Endodermal cell (in vitro differentiated cells): Measurements from ENCODE around the gene CHST11. TPM values are rescaled to one million over a fixed set of nuclear protein-coding genes. Genes with fewer than 3 reads are reported as not detected.

Experiments
- DNase-seq: peaks from one replicate; pipeline ENCODE4 v3.0.0-alpha.2; 2017
- H3K27ac ChIP-seq: 2 replicates; pipeline ENCODE4 v1.5.1; 2013; ENCODE audit warnings: mild to moderate bottlenecking, low read depth, low read length, moderate library complexity
- H3K27me3 ChIP-seq: 2 replicates; pipeline ENCODE4 v1.6.1; 2013; ENCODE audit warnings: mild to moderate bottlenecking, low read length, moderate library complexity; ENCODE audit not compliant: insufficient read depth, control insufficient read depth, poor library complexity, severe bottlenecking
- H3K36me3 ChIP-seq: 2 replicates; pipeline ENCODE4 v1.7.0; 2013; ENCODE audit warnings: mild to moderate bottlenecking, low read length, moderate library complexity; ENCODE audit not compliant: control insufficient read depth, insufficient read depth
- H3K4me1 ChIP-seq: one replicate; pipeline ENCODE4 v1.7.0; 2013; ENCODE audit warnings: low read length; ENCODE audit not compliant: control insufficient read depth, insufficient read depth
- H3K4me3 ChIP-seq: 2 replicates; pipeline ENCODE4 v1.5.1; 2013; ENCODE audit warnings: mild to moderate bottlenecking, low read length, moderate library complexity
- H3K9ac ChIP-seq: 2 replicates; pipeline ENCODE4 v1.6.1; 2013; ENCODE audit warnings: mild to moderate bottlenecking, low read length, moderate library complexity; ENCODE audit not compliant: poor library complexity, severe bottlenecking; ENCODE audit errors: extremely low read depth
- H3K9me3 ChIP-seq: 2 replicates; pipeline ENCODE4 v1.6.1; 2013; ENCODE audit warnings: mild to moderate bottlenecking, low read length, moderate library complexity; ENCODE audit not compliant: control insufficient read depth
- H3K27ac Mint-ChIP-seq: 2 replicates; pipeline ENCODE4 v1.8.0; 2020; ENCODE audit warnings: mixed read lengths
- H3K27me3 Mint-ChIP-seq: 2 replicates; pipeline ENCODE4 v1.8.0; 2021; ENCODE audit warnings: mild to moderate bottlenecking, mixed read lengths; ENCODE audit not compliant: insufficient read depth
- H3K36me3 Mint-ChIP-seq: 2 replicates; pipeline ENCODE4 v1.8.0; 2020; ENCODE audit warnings: low read depth, mixed read lengths
- H3K4me1 Mint-ChIP-seq: 2 replicates; pipeline ENCODE4 v1.8.0; 2020; ENCODE audit warnings: mixed read lengths
- H3K4me3 Mint-ChIP-seq: 2 replicates; pipeline ENCODE4 v1.8.0; 2020; ENCODE audit warnings: mild to moderate bottlenecking, moderate library complexity, mixed read lengths
- H3K9me3 Mint-ChIP-seq: 2 replicates; pipeline ENCODE4 v1.8.0; 2020; ENCODE audit warnings: mild to moderate bottlenecking, mixed read lengths
- WGBS, 2 experiments: methylation state at CpG; one replicate each; pipeline versions ENCODE4 v1.1.5 to v1.1.7; 2013; ENCODE audit warnings: missing lambda C conversion rate in 2 of 2, mixed read lengths in 1 of 2; ENCODE audit not compliant: insufficient coverage in 1 of 2, insufficient read length in 1 of 2; 5-methylcytosine and 5-hydroxymethylcytosine counted together
- total RNA-seq, 2 donors: library from RNA; stranded (reverse); fragmentation: NEBNext Ultra II Directional in 1 of 2; extraction: Animal tissue kit (Norgen Biotek cat#: 25700) in 1 of 2; gene quantifications; 2 replicates in 1 of 2; 3 replicates in 1 of 2; pipeline ENCODE4 v1.2.1, GENCODE V29; 2021
- TF ChIP-seq, protein P1 (sequence below): fragments of 200-600 bp; sonication (generic); conservative IDR thresholded peaks from 2 replicates; pipeline ENCODE4 v1.5.0; 2021; ENCODE audit warnings: antibody characterized with exemption, mild to moderate bottlenecking

The CHST11 gene
- total RNA-seq, 2 donors from 2014 or later = 30.7 to 36.2 TPM

DNA sequence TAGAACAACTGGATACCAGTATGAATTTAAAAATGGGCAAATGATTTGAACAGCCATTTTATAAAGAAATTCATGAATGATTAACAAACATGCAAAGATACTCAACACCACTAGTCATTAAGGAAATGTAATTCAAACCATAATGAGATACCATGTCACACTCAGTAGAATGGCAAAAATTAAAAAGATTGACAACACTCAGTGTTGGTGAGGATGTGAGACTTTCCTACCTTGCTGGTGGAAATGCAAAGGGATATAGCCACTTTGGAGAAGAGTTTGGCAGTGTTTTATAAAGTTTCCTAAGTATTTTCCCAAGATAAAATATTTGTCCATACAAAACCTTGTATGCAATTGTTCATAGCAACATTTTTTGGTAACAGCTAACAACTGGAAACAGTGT is 6.0 kb upstream of the CHST11 start:
- Histone ChIP-seq H3K27ac (no peak overlapping the region), H3K36me3 (no peaks in the 10 kb centered on the region), H3K9me3 (no peaks in the 10 kb centered on the region), H3K4me1 (peaks cover 9% of the 10 kb centered on the region), H3K27me3 (no peaks in the 10 kb centered on the region), H3K4me3 (no peak overlapping the region), H3K9ac (no peak overlapping the region)
- Mint-ChIP-seq H3K36me3 (no peaks in the 10 kb centered on the region), H3K4me1 (peaks cover 14% of the 10 kb centered on the region), H3K27me3 (peaks cover 29% of the 10 kb centered on the region), H3K9me3 (peaks cover 4% of the 10 kb centered on the region), H3K4me3 (no peak overlapping the region), H3K27ac (no peak overlapping the region)
- TF ChIP-seq, protein P1, sequence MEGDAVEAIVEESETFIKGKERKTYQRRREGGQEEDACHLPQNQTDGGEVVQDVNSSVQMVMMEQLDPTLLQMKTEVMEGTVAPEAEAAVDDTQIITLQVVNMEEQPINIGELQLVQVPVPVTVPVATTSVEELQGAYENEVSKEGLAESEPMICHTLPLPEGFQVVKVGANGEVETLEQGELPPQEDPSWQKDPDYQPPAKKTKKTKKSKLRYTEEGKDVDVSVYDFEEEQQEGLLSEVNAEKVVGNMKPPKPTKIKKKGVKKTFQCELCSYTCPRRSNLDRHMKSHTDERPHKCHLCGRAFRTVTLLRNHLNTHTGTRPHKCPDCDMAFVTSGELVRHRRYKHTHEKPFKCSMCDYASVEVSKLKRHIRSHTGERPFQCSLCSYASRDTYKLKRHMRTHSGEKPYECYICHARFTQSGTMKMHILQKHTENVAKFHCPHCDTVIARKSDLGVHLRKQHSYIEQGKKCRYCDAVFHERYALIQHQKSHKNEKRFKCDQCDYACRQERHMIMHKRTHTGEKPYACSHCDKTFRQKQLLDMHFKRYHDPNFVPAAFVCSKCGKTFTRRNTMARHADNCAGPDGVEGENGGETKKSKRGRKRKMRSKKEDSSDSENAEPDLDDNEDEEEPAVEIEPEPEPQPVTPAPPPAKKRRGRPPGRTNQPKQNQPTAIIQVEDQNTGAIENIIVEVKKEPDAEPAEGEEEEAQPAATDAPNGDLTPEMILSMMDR = no peak
- DNase-seq = no peak

DNA sequence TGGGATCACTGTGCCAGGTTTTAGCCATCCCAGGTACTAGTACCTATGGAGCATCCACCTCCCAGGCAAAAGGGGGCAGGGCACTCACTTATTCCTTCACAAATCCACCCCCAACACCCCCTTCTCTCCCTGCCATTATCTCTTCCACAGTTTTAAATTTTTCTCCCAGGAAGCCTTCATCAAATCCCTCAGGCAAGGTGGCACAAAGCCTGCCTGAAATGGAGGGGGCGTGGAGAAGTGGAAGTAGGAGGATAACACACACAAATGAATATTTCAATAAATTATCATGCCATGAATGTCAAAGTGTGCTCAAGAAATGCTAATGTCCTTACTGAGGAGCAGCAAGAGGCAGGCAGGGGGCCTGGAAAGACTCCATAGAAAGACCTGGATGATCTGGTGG is 4.7 kb upstream of the CHST11 start:
- Histone ChIP-seq H3K4me3 (no peak overlapping the region), H3K27ac (no peak overlapping the region), H3K27me3 (no peaks in the 10 kb centered on the region), H3K4me1 (peaks cover 10% of the 10 kb centered on the region), H3K9me3 (no peaks in the 10 kb centered on the region), H3K9ac (no peak overlapping the region), H3K36me3 (no peaks in the 10 kb centered on the region)
- H3K4me1 Mint-ChIP-seq = peaks cover 18% of the 10 kb centered on the region
- H3K27me3 Mint-ChIP-seq = peaks cover 31% of the 10 kb centered on the region
- peaks cover 4% of the 10 kb centered on the region for H3K9me3 Mint-ChIP-seq
- TF ChIP-seq, protein P1 = no peak
- H3K4me3 Mint-ChIP-seq = no peak overlapping the region
- WGBS, 2 experiments = 100% methylated on average over 1 of the region's 1 CpG; no CpG with 5 or more reads in 1 of the 2 experiments
- no peak overlapping the region for H3K27ac Mint-ChIP-seq
- no peak for DNase-seq
- H3K36me3 Mint-ChIP-seq = no peaks in the 10 kb centered on the region

DNA sequence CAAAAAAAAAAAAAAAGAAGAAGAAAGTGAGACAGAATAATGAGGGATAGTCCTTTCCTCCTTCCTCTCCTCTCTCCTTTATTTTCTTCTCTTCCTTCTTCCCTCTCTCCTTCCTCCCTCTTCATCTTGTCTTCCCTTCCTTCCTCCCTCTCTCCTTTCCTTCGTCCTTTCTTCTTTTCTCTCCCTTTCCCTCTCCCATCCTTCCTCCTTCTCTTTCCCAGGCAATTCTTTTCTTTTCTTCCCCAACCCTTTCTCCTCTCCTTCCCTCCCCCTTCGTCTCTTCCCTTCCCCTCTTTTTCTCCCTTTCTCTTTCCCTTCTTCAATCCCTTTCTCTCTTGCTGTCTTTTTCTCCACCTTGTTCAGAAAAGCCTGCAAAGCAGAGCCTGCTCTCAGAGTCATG is 3.6 kb upstream of the CHST11 start:
- Mint-ChIP-seq H3K9me3 (peaks cover 4% of the 10 kb centered on the region), H3K4me1 (peaks cover 18% of the 10 kb centered on the region), H3K36me3 (no peaks in the 10 kb centered on the region), H3K27ac (no peak overlapping the region), H3K27me3 (peaks cover 32% of the 10 kb centered on the region), H3K4me3 (no peak overlapping the region)
- Histone ChIP-seq H3K36me3 (no peaks in the 10 kb centered on the region), H3K9ac (no peak overlapping the region), H3K27ac (no peak overlapping the region), H3K4me1 (peaks cover 10% of the 10 kb centered on the region), H3K4me3 (no peak overlapping the region), H3K27me3 (no peaks in the 10 kb centered on the region), H3K9me3 (no peaks in the 10 kb centered on the region)
- no peak for DNase-seq
- WGBS, 2 experiments = 80 to 83% methylated on average over 2 of the region's 2 CpGs
- TF ChIP-seq, protein P1 = no peak
